HepG2 (cell line): Measurements from ENCODE around the gene FGF2. TPM values are rescaled to one million over a fixed set of nuclear protein-coding genes. Genes with fewer than 3 reads are reported as not detected.

Source experiments
- ARHGAP35 ChIP-seq: sonication (generic); formaldehyde crosslinking; IDR thresholded peaks from 2 replicates; pipeline ENCODE4 v1.9.0; 2022; ENCODE audit warnings: mild to moderate bottlenecking, inconsistent platforms, moderate library complexity, missing genetic modification reagents, borderline replicate concordance
- ARID2 ChIP-seq: sonication (generic); formaldehyde crosslinking; IDR thresholded peaks from 2 replicates; pipeline ENCODE4 v1.8.1; 2022; ENCODE audit warnings: mild to moderate bottlenecking, missing genetic modification reagents, borderline replicate concordance
- CENPT ChIP-seq: sonication (generic); formaldehyde crosslinking; IDR thresholded peaks from 2 replicates; pipeline ENCODE4 v1.8.0; 2022; ENCODE audit warnings: low read depth, mild to moderate bottlenecking, moderate library complexity, missing genetic modification reagents
- CENPX ChIP-seq: sonication (generic); formaldehyde crosslinking; IDR thresholded peaks from 2 replicates; pipeline ENCODE4 v1.9.0; 2021; ENCODE audit warnings: mild to moderate bottlenecking, missing genetic modification reagents, moderate library complexity
- DNMT1 ChIP-seq: sonication (generic); formaldehyde crosslinking; IDR thresholded peaks from 2 replicates; pipeline ENCODE4 v1.5.1; 2020; ENCODE audit warnings: mild to moderate bottlenecking, missing genetic modification reagents
- DR1 ChIP-seq: sonication (generic); formaldehyde crosslinking; IDR thresholded peaks from 2 replicates; pipeline ENCODE4 v1.8.0; 2021; ENCODE audit warnings: mild to moderate bottlenecking, missing genetic modification reagents, inconsistent platforms
- FOXK1 ChIP-seq: sonication (generic); formaldehyde crosslinking; IDR thresholded peaks from 2 replicates; pipeline ENCODE4 v1.4.0; 2020; ENCODE audit warnings: low read depth, missing genetic modification reagents, borderline replicate concordance
- HMGXB4 ChIP-seq, 2 experiments: sonication (generic) in 1 of 2; formaldehyde crosslinking in 1 of 2; IDR thresholded peaks; 2 replicates each; pipeline versions ENCODE4 v1.4.0 to v1.6.1; 2018 to 2020; ENCODE audit warnings: missing genetic modification reagents in 2 of 2, borderline replicate concordance in 1 of 2, low read depth in 1 of 2, mild to moderate bottlenecking in 1 of 2, missing biosample characterization in 1 of 2
- IRX3 ChIP-seq: sonication (generic); formaldehyde crosslinking; IDR thresholded peaks from 2 replicates; pipeline ENCODE4 v1.8.1; 2023; ENCODE audit warnings: mild to moderate bottlenecking, low read depth, missing genetic modification reagents, borderline replicate concordance
- MTA1 ChIP-seq: sonication (generic); formaldehyde crosslinking; IDR thresholded peaks from 2 replicates; pipeline ENCODE4 v1.4.0; 2020; ENCODE audit warnings: missing genetic modification reagents, mild to moderate bottlenecking, borderline replicate concordance
- NPAS2 ChIP-seq: sonication (generic); formaldehyde crosslinking; IDR thresholded peaks from 2 replicates; pipeline ENCODE4 v1.8.0; 2022; ENCODE audit warnings: mild to moderate bottlenecking, missing genetic modification reagents, borderline replicate concordance
- REL ChIP-seq: sonication (generic); formaldehyde crosslinking; conservative IDR thresholded peaks from 2 replicates; pipeline ENCODE4 v1.8.0; 2022; ENCODE audit warnings: mild to moderate bottlenecking, missing genetic modification reagents, moderate library complexity
- SATB2 ChIP-seq: sonication (generic); formaldehyde crosslinking; IDR thresholded peaks from 2 replicates; pipeline ENCODE4 v1.5.0; 2020; ENCODE audit warnings: missing genetic modification reagents
- SP1 ChIP-seq, 2 experiments: fragments of 450-650 bp in 1 of 2; sonication (generic) in 1 of 2; formaldehyde crosslinking in 1 of 2; IDR thresholded peaks; 2 replicates each; pipeline versions ENCODE4 v1.4.0 to v1.6.1; 2016 to 2020; ENCODE audit warnings: missing genetic modification reagents in 1 of 2
- SRSF4 ChIP-seq: fragments of 200-400 bp; formaldehyde crosslinking; IDR thresholded peaks from one replicate; pipeline ENCODE4 v1.6.1; 2018; ENCODE audit warnings: mild to moderate bottlenecking, low read depth, low read length, moderate library complexity; ENCODE audit not compliant: poor library complexity, severe bottlenecking
- TEAD3 ChIP-seq: optimal IDR thresholded peaks from 2 replicates; pipeline ENCODE3; 2016; ENCODE audit warnings: borderline replicate concordance
- TMF1 ChIP-seq: sonication (generic); formaldehyde crosslinking; IDR thresholded peaks from 2 replicates; pipeline ENCODE4 v1.8.1; 2022; ENCODE audit warnings: low read depth, missing genetic modification reagents
- ZIK1 ChIP-seq: sonication (generic); formaldehyde crosslinking; IDR thresholded peaks from 2 replicates; pipeline ENCODE4 v1.5.0; 2020; ENCODE audit warnings: mild to moderate bottlenecking, low read depth, missing genetic modification reagents, borderline replicate concordance
- ZMYM4 ChIP-seq: sonication (generic); formaldehyde crosslinking; IDR thresholded peaks from 2 replicates; pipeline ENCODE4 v1.8.1; 2023; ENCODE audit warnings: mild to moderate bottlenecking, missing genetic modification reagents
- ZNF121 ChIP-seq: sonication (generic); formaldehyde crosslinking; IDR thresholded peaks from 2 replicates; pipeline ENCODE4 v1.5.0; 2020; ENCODE audit warnings: mild to moderate bottlenecking, missing genetic modification reagents
- ZNF136 ChIP-seq: sonication (generic); formaldehyde crosslinking; IDR thresholded peaks from 2 replicates; pipeline ENCODE4 v1.8.1; 2022; ENCODE audit warnings: low read depth, mild to moderate bottlenecking, moderate library complexity, missing genetic modification reagents
- ZNF160 ChIP-seq: sonication (generic); formaldehyde crosslinking; IDR thresholded peaks from 2 replicates; pipeline ENCODE4 v1.8.0; 2022; ENCODE audit warnings: mild to moderate bottlenecking, inconsistent platforms, missing genetic modification reagents
- ZNF275 ChIP-seq: sonication (generic); formaldehyde crosslinking; IDR thresholded peaks from 2 replicates; pipeline ENCODE4 v1.8.0; 2022; ENCODE audit warnings: missing genetic modification reagents, mild to moderate bottlenecking, inconsistent platforms, borderline replicate concordance
- ZNF746 ChIP-seq: sonication (generic); formaldehyde crosslinking; IDR thresholded peaks from 2 replicates; pipeline ENCODE4 v1.8.0; 2022; ENCODE audit warnings: mild to moderate bottlenecking, missing genetic modification reagents
- ZSCAN25 ChIP-seq: sonication (generic); formaldehyde crosslinking; IDR thresholded peaks from 2 replicates; pipeline ENCODE4 v1.8.0; 2022; ENCODE audit warnings: mild to moderate bottlenecking, missing genetic modification reagents
- polyA plus RNA-seq, 8 experiments: library from polyadenylated mRNA; depleted of rRNA in 3 of 8; stranded (reverse) in 7 of 8; unstranded in 1 of 8; fragments of >200 nt; fragmentation: Illumina TruSeq in 4 of 8; extraction: Trizol in 4 of 8; gene quantifications; 2 replicates each; pipeline versions ENCODE4 v1.2.1 to v1.2.3, GENCODE V29; 2011 to 2016; ENCODE audit warnings: low read depth in 4 of 8, missing spikeins in 1 of 8, mixed read lengths in 1 of 8; ENCODE audit not compliant: insufficient read depth in 1 of 8
- total RNA-seq, 5 experiments: library from RNA; depleted of rRNA; stranded (reverse); fragments of >200 nt; fragmentation: Illumina TruSeq; extraction: Trizol; gene quantifications; 2 replicates each; pipeline ENCODE4 v1.2.3, GENCODE V29; 2016; ENCODE audit warnings: low read depth in 1 of 5

Gene FGF2
- total and polyA plus RNA-seq, 2 of the 13 experiments (the other 11 are each of a cell fraction or from before 2014, with no cell fraction given), result 0.01 to 0.02 TPM

- no peak for TF ChIP-seq SATB2
- 0 out of 2 replicates have a peak, but pooled peaks have one; percentile 26 for TF ChIP-seq MTA1 (CRISPR knock-in tag)
- TF ChIP-seq IRX3, result no peak
- 0 out of 2 replicates have a peak, but pooled peaks have one; percentile 17 for TF ChIP-seq FOXK1 (CRISPR knock-in tag)
- TF ChIP-seq ZNF275 (CRISPR knock-in tag), result no peak
- no peak for TF ChIP-seq ZIK1
- TF ChIP-seq TEAD3 (CRISPR knock-in tag), result peak; percentile 20
- TF ChIP-seq ARHGAP35, result 0 out of 2 replicates have a peak, but pooled peaks have one; percentile 58
- TF ChIP-seq NPAS2 (CRISPR knock-in tag), result no peak
- TF ChIP-seq CENPX (CRISPR knock-in tag), result no peak
- TF ChIP-seq HMGXB4 (CRISPR knock-in tag; IDR thresholded peaks at IDR 0.05; ENCODE audit: borderline replicate concordance in 1 of 2, low read depth in 1 of 2), result peak; percentile 48 to 81; a peak in 3 of 4 replicates
- TF ChIP-seq TMF1 (CRISPR knock-in tag), result no peak
- peak; percentile 76; the same call in 1 of the 2 replicates for TF ChIP-seq DNMT1
- TF ChIP-seq SRSF4, result no peak
- TF ChIP-seq ZNF121 (CRISPR knock-in tag), result no peak; the same call in 1 of the 2 replicates
- TF ChIP-seq ZNF160 (CRISPR knock-in tag), result 0 out of 2 replicates have a peak, but pooled peaks have one; percentile 41
- TF ChIP-seq ZMYM4 (CRISPR knock-in tag), result peak; percentile 48; the same call in 1 of the 2 replicates
- no peak for TF ChIP-seq ZNF746 (CRISPR knock-in tag)
- TF ChIP-seq ZSCAN25 (CRISPR knock-in tag), result peak; percentile 63; the same call in 1 of the 2 replicates
- 0 out of 2 replicates have a peak, but pooled peaks have one; percentile 58 for TF ChIP-seq CENPT
- TF ChIP-seq SP1 (IDR thresholded peaks at IDR 0.05), result no peak
- no peak for TF ChIP-seq SP1 (CRISPR knock-in tag; IDR thresholded peaks at IDR 0.05)
- 0 out of 2 replicates have a peak, but pooled peaks have one; percentile 78 for TF ChIP-seq ARID2 (CRISPR knock-in tag)
- TF ChIP-seq REL (CRISPR knock-in tag), result no peak
- TF ChIP-seq DR1 (CRISPR knock-in tag), result no peak
- no peak for TF ChIP-seq ZNF136 (CRISPR knock-in tag)
These were observed 95.6 kb downstream of the FGF2 start, which contains the start of gene NUDT6 (continued) for GRCh38 chr4:122921971-122922876.
